KMS-11 (cell line): ENCODE results near the gene ADAMTS2.

Experiments
- H2AFZ ChIP-seq: fragments of 200-600 bp; sonication (generic); 2 replicates; pipeline ENCODE4 v1.6.1; 2016; ENCODE audit warnings: antibody characterized with exemption, mixed run types, low read depth
- H3K27ac ChIP-seq: fragments of 200-600 bp; sonication (generic); 2 replicates; pipeline ENCODE4 v1.6.1; 2016; ENCODE audit warnings: mild to moderate bottlenecking, mixed run types
- H3K27me3 ChIP-seq: fragments of 200-600 bp; sonication (generic); 2 replicates; pipeline ENCODE4 v1.6.1; 2017; ENCODE audit warnings: mild to moderate bottlenecking, low read depth, mixed run types, moderate library complexity; ENCODE audit not compliant: insufficient read depth
- H3K36me3 ChIP-seq: fragments of 200-600 bp; sonication (generic); 2 replicates; pipeline ENCODE4 v1.6.1; 2017; ENCODE audit warnings: mild to moderate bottlenecking, mixed run types; ENCODE audit not compliant: insufficient read depth
- H3K4me1 ChIP-seq: fragments of 200-600 bp; sonication (generic); 2 replicates; pipeline ENCODE4 v1.6.1; 2016; ENCODE audit warnings: mild to moderate bottlenecking, low read depth, mixed run types; ENCODE audit not compliant: poor library complexity, severe bottlenecking
- H3K4me2 ChIP-seq: fragments of 200-600 bp; sonication (generic); 2 replicates; pipeline ENCODE4 v1.7.0; 2016; ENCODE audit warnings: mild to moderate bottlenecking, mixed run types
- H3K4me3 ChIP-seq: fragments of 200-600 bp; sonication (generic); IDR thresholded peaks from 2 replicates; pipeline ENCODE4 v1.6.1; 2017; ENCODE audit warnings: low read depth, low read length, mixed read lengths; ENCODE audit not compliant: insufficient read depth
- H3K79me2 ChIP-seq: fragments of 200-600 bp; sonication (generic); 2 replicates; pipeline ENCODE4 v1.6.1; 2016; ENCODE audit warnings: low read depth, mixed run types; ENCODE audit not compliant: insufficient read depth
- H3K9ac ChIP-seq: fragments of 200-600 bp; sonication (generic); 2 replicates; pipeline ENCODE4 v1.6.1; 2016; ENCODE audit warnings: mild to moderate bottlenecking, mixed run types
- H4K20me1 ChIP-seq: fragments of 200-600 bp; sonication (generic); 2 replicates; pipeline ENCODE4 v1.6.1; 2016; ENCODE audit warnings: mild to moderate bottlenecking, mixed run types; ENCODE audit not compliant: insufficient read depth
- TF ChIP-seq, protein P1 (sequence below): fragments of 200-600 bp; sonication (generic); conservative IDR thresholded peaks from 2 replicates; pipeline ENCODE4 v1.6.1; 2017; ENCODE audit warnings: low read depth, mild to moderate bottlenecking, antibody characterized with exemption, low read length, moderate library complexity, mixed read lengths

ADAMTS2 gene

DNA sequence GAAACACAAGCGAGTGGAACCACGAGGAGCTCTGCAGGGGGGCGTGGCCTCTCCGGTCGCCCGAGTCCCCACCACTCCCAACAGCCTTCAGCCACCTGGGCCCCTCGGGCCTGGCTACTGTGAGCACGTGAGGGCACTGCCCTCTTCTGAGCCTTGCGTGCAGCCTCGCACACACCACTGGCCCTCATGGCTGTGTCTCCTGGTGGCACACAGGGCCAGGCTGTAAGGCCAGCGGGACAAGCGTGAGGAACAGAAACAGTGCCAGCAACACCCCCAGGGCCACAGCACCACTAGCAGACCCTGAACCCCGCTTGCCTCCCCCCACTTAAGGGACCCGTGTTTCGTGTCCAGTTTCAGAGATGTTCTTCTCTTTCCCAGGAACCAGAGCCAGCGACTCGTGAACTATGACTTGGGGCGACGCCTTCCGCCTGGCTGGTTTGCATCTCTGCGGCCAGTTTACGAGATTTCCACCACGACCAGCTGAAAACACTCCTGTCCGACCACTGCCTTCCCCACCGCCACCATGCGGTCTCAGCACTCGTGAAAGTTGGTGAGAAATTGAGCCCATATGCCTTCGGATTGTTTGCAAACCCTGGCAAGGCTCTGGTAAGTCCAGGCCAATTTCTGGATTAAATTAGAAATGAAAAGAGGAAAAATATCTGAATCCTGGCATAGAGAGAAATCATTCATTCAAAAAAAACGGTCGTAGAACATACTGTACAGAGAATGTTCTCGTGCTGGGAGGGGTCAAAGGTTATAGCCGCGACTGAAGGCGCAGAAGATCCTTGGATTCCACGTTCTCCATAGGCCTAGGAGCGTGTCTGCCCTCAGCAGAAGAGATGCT is 149.5 kb downstream of the ADAMTS2 start:
- TF ChIP-seq, protein P1, sequence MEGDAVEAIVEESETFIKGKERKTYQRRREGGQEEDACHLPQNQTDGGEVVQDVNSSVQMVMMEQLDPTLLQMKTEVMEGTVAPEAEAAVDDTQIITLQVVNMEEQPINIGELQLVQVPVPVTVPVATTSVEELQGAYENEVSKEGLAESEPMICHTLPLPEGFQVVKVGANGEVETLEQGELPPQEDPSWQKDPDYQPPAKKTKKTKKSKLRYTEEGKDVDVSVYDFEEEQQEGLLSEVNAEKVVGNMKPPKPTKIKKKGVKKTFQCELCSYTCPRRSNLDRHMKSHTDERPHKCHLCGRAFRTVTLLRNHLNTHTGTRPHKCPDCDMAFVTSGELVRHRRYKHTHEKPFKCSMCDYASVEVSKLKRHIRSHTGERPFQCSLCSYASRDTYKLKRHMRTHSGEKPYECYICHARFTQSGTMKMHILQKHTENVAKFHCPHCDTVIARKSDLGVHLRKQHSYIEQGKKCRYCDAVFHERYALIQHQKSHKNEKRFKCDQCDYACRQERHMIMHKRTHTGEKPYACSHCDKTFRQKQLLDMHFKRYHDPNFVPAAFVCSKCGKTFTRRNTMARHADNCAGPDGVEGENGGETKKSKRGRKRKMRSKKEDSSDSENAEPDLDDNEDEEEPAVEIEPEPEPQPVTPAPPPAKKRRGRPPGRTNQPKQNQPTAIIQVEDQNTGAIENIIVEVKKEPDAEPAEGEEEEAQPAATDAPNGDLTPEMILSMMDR = no peak
- Histone ChIP-seq H3K4me1 (no peaks in the 10 kb centered on the region), H3K4me3 (no peak overlapping the region), H3K27ac (no peak overlapping the region), H3K27me3 (0 out of 2 replicates have a peak, but pooled peaks cover 4% of the 10 kb centered on the region), H3K9ac (no peak overlapping the region), H4K20me1 (no peaks in the 10 kb centered on the region), H3K36me3 (no peaks in the 10 kb centered on the region), H3K79me2 (no peaks in the 10 kb centered on the region), H2AFZ (no peak overlapping the region), H3K4me2 (no peak overlapping the region)

DNA sequence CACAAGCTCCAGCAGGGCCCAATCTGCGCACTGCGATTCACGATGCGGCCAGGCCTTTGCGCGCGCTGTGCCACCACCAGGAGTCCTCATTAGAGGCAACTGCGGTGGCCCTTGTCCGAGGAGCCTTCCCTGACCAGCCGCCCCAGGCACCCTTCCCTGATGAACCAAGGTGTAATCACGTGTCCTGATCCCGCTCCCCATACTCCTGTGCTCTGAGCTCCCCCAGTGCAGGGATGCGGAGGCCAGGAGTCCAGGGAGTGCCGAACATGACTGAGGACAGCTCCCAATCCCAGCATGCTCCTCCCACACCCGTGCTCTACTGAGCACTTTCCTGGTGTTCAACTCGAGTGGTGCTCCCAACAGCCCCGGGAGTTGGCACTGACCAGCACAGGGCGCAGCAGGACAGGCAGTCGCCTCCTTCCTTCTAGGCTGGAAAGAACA is 150.3 kb downstream of the ADAMTS2 start:
- no peak overlapping the region for H2AFZ ChIP-seq
- 0 out of 2 replicates have a peak, but pooled peaks cover 4% of the 10 kb centered on the region for H3K27me3 ChIP-seq
- TF ChIP-seq, protein P1 = no peak
- H3K4me2 ChIP-seq = no peak overlapping the region
- no peaks in the 10 kb centered on the region for H3K36me3 ChIP-seq
- no peaks in the 10 kb centered on the region for H3K4me1 ChIP-seq
- no peak overlapping the region for H3K27ac ChIP-seq
- H3K79me2 ChIP-seq = no peaks in the 10 kb centered on the region
- no peaks in the 10 kb centered on the region for H4K20me1 ChIP-seq
- H3K4me3 ChIP-seq = no peak overlapping the region
- no peak overlapping the region for H3K9ac ChIP-seq

DNA sequence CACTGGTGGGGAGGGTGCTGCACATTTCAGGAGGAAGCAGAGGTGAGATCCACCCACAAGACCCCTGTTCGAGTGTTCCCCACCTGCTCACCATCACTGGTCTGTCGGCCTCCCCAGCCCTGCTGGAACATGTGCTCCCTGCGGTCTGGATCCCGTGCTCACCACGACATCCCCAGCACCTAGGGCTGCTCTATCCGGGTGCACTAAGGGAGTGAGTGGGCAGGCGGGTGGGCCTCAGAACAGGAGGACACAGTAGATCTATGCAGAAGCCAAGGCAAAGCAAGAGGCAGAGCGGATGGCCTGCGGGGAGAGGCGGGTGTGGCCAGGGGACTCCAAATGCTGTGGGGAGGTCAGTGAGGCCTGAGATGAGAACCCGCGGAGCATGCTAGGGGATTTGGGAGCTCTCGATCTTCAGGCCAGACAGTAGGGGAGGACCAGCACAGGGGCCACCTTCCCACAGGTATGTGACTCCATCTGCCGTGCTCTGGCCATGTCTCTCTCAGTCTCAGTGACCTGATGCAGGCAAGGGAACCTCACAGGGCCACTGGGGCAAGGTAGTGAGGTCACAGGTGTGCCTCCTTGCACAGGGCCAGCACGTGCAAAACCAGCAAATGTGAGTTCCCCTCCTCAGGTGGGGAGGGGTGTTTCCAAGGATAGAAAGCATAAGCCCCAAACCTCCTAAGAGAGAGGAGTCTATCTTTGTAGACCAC is 150.9 kb downstream of the ADAMTS2 start:
- H3K4me2 ChIP-seq = no peak overlapping the region
- no peaks in the 10 kb centered on the region for H4K20me1 ChIP-seq
- no peak overlapping the region for H2AFZ ChIP-seq
- H3K79me2 ChIP-seq = no peaks in the 10 kb centered on the region
- TF ChIP-seq, protein P1 = no peak
- H3K4me3 ChIP-seq = no peak overlapping the region
- H3K36me3 ChIP-seq = no peaks in the 10 kb centered on the region
- H3K4me1 ChIP-seq = no peaks in the 10 kb centered on the region
- H3K27ac ChIP-seq = no peak overlapping the region
- H3K9ac ChIP-seq = no peak overlapping the region
- no peaks in the 10 kb centered on the region for H3K27me3 ChIP-seq

DNA sequence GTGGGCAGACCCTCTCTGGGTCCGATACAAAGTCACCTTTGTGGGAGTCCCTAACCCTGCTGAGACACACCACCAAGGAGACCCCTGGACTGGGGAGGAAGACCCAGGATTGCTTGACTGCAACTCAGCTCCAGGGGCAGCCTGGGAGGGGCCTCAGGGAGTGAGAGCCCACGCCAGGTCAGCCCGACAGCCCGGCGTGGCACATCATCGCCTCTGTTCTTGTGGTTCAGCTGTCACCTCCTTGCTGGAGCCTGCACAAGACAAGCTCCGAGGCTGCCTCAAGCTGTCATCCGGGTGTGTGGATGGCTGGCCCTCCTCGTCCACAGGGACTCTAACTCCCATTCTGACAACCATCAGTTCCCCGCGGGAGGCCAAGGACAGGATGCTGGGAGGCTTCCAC is 151.5 kb downstream of the ADAMTS2 start:
- Histone ChIP-seq H3K79me2 (no peaks in the 10 kb centered on the region), H3K4me3 (no peak overlapping the region), H3K27me3 (no peaks in the 10 kb centered on the region), H3K9ac (no peak overlapping the region), H3K36me3 (no peaks in the 10 kb centered on the region), H2AFZ (no peak overlapping the region), H3K27ac (no peak overlapping the region), H3K4me2 (no peak overlapping the region), H3K4me1 (no peaks in the 10 kb centered on the region), H4K20me1 (no peaks in the 10 kb centered on the region)
- TF ChIP-seq, protein P1 = no peak
